CD8-positive, alpha-beta memory T cell (primary cell): ENCODE measurements around the gene FHAD1. TPM values are rescaled to one million over a fixed set of nuclear protein-coding genes. Genes with fewer than 3 reads are reported as not detected.

Experiments used
- CTCF ChIA-PET: fragments of 350-600 bp; sonication (Branson Sonifier 250); formaldehyde crosslinking; loops from one replicate; lab custom pipeline; 2021; ENCODE audit warnings: antibody characterized with exemption; lab: Charles Lee
- POLR2A ChIA-PET: fragments of 350-600 bp; sonication (Branson Sonifier 250); formaldehyde crosslinking; loops from one replicate; lab custom pipeline; 2021; ENCODE audit warnings: antibody characterized with exemption; lab: Charles Lee
- DNase-seq, 5 donors: peaks; one replicate each; pipeline versions ENCODE4 v3.0.0 to v3.0.0-alpha.2; 2020 to 2022; ENCODE audit warnings: mixed read lengths in 1 of 5
- H3K27ac ChIP-seq: one replicate; pipeline ENCODE4 v1.7.0; 2013; ENCODE audit warnings: low read depth, mild to moderate bottlenecking, low read length, moderate library complexity
- H3K27me3 ChIP-seq: 2 replicates; pipeline ENCODE4 v1.7.0; 2013; ENCODE audit warnings: low read length, mild to moderate bottlenecking; ENCODE audit not compliant: insufficient read depth, poor library complexity, severe bottlenecking
- H3K36me3 ChIP-seq: 2 replicates; pipeline ENCODE4 v1.7.0; 2013; ENCODE audit warnings: mild to moderate bottlenecking, low read length, moderate library complexity; ENCODE audit not compliant: insufficient read depth
- H3K4me1 ChIP-seq: 2 replicates; pipeline ENCODE4 v1.7.0; 2013; ENCODE audit warnings: mild to moderate bottlenecking, low read length, moderate library complexity; ENCODE audit not compliant: insufficient read depth
- H3K4me3 ChIP-seq: 2 replicates; pipeline ENCODE4 v1.7.0; 2013; ENCODE audit warnings: mild to moderate bottlenecking, low read length
- H3K9me3 ChIP-seq: 2 replicates; pipeline ENCODE4 v1.7.0; 2013; ENCODE audit warnings: mild to moderate bottlenecking, low read length
- H3K27ac Mint-ChIP-seq, 8 donors: one replicate each; pipeline ENCODE4 v1.8.0; 2020 to 2021; ENCODE audit warnings: mixed read lengths in 8 of 8, mild to moderate bottlenecking in 6 of 8, inconsistent platforms in 3 of 8, moderate library complexity in 3 of 8
- H3K27me3 Mint-ChIP-seq, 2 donors: one replicate each; pipeline ENCODE4 v1.8.0; 2020 to 2021; ENCODE audit warnings: mixed read lengths in 2 of 2, mild to moderate bottlenecking in 1 of 2, moderate library complexity in 1 of 2
- H3K36me3 Mint-ChIP-seq, 3 donors: one replicate each; pipeline ENCODE4 v1.8.0; 2020 to 2021; ENCODE audit warnings: mixed read lengths in 3 of 3, inconsistent platforms in 1 of 3, mild to moderate bottlenecking in 1 of 3
- H3K4me1 Mint-ChIP-seq, 3 donors: one replicate each; pipeline ENCODE4 v1.8.0; 2020 to 2021; ENCODE audit warnings: mixed read lengths in 3 of 3, inconsistent platforms in 1 of 3, mild to moderate bottlenecking in 1 of 3
- H3K4me3 Mint-ChIP-seq, 7 donors: one replicate each; pipeline ENCODE4 v1.8.0; 2020 to 2021; ENCODE audit warnings: mixed read lengths in 7 of 7, mild to moderate bottlenecking in 6 of 7, moderate library complexity in 4 of 7, inconsistent platforms in 2 of 7
- H3K9me3 Mint-ChIP-seq, 5 donors: one replicate each; pipeline ENCODE4 v1.8.0; 2020 to 2022; ENCODE audit warnings: mixed read lengths in 5 of 5, mild to moderate bottlenecking in 3 of 5, moderate library complexity in 2 of 5, inconsistent platforms in 1 of 5
- polyA plus RNA-seq: library from polyadenylated mRNA; unstranded; fragments of 300-500 nt; fragmentation: Illumina TruSeq; gene quantifications from one replicate; pipeline ENCODE4 v1.2.3, GENCODE V29; 2021
- total RNA-seq, 2 experiments: library from RNA; stranded (reverse); gene quantifications; one replicate each; pipeline ENCODE4 v1.2.3, GENCODE V29; 2021

Gene FHAD1
- total RNA-seq (not detected), polyA plus RNA-seq (not detected)

- peak within 1 kb of the TSS; percentile 7 to 90 (median 52) for H3K27ac Mint-ChIP-seq
- H3K4me3 ChIP-seq, result no peak within 1 kb of the TSS
- H3K4me1 ChIP-seq, result peaks cover 31% of the 10 kb centered on the region
- no peaks in the 10 kb centered on the region for H3K36me3 ChIP-seq
- no peaks in the 10 kb centered on the region for H3K9me3 ChIP-seq
- H3K36me3 Mint-ChIP-seq, result no peaks in the 10 kb centered on the region
- peaks cover 9% of the 10 kb centered on the region for H3K27me3 ChIP-seq
- CTCF ChIA-PET, result interaction anchor here (1.2 kb wide), 1 partner anchor 10 kb away, joined by 3 read pairs; no protein-coding TSS in a partner anchor
- H3K9me3 Mint-ChIP-seq, result peaks cover 0 to 4% (median 0%) of the 10 kb centered on the region in 5 donors
- H3K27ac ChIP-seq, result no peak within 1 kb of the TSS
- peak in 4 of 5 donors; percentile 20 to 55 (median 40) for DNase-seq
- POLR2A ChIA-PET, result no interaction called here
- peaks cover 17 to 59% of the 10 kb centered on the region in 2 donors for H3K27me3 Mint-ChIP-seq
- peaks cover 43 to 54% (median 49%) of the 10 kb centered on the region in 3 donors for H3K4me1 Mint-ChIP-seq
- H3K4me3 Mint-ChIP-seq, result peak within 1 kb of the TSS; percentile 55 to 86 (median 70)
These were observed at the start of gene FHAD1 for GRCh38 chr1:15246960-15247614. FHAD1 (plus strand) TSS chr1:15247223; CDS start chr1:15251785, 4,562 bp downstream.

GRCh38 chr1:15197591-15198447 lies 49.2 kb upstream of the FHAD1 start:
- Histone ChIP-seq H3K9me3 (no peaks in the 10 kb centered on the region), H3K4me3 (no peak overlapping the region), H3K27me3 (no peaks in the 10 kb centered on the region), H3K36me3 (no peaks in the 10 kb centered on the region), H3K4me1 (no peaks in the 10 kb centered on the region), H3K27ac (no peak overlapping the region)
- POLR2A ChIA-PET, result no interaction called here
- Mint-ChIP-seq H3K9me3 (no peaks in the 10 kb centered on the region), H3K27ac (no peak overlapping the region), H3K36me3 (no peaks in the 10 kb centered on the region), H3K4me3 (no peak overlapping the region), H3K4me1 (no peaks in the 10 kb centered on the region), H3K27me3 (peaks cover 5 to 10% of the 10 kb centered on the region in 2 donors)
- CTCF ChIA-PET, result no interaction called here
- no peak for DNase-seq

GRCh38 chr1:15198684-15199083 lies 48.3 kb upstream of the FHAD1 start:
- no peak overlapping the region for H3K27ac ChIP-seq
- Mint-ChIP-seq H3K36me3 (no peaks in the 10 kb centered on the region), H3K9me3 (no peaks in the 10 kb centered on the region)

GRCh38 chr1:15201221-15201620 lies 45.8 kb upstream of the FHAD1 start:
- no peak overlapping the region for H3K4me3 ChIP-seq
- ChIA-PET CTCF (no interaction called here), POLR2A (no interaction called here)
- Mint-ChIP-seq H3K27ac (no peak overlapping the region), H3K4me1 (no peaks in the 10 kb centered on the region), H3K27me3 (peaks cover 10 to 21% of the 10 kb centered on the region in 2 donors), H3K36me3 (no peaks in the 10 kb centered on the region), H3K4me3 (no peak overlapping the region), H3K9me3 (no peaks in the 10 kb centered on the region)
- H3K9me3 ChIP-seq, result no peaks in the 10 kb centered on the region
- H3K4me1 ChIP-seq, result no peaks in the 10 kb centered on the region
- H3K36me3 ChIP-seq, result no peaks in the 10 kb centered on the region
- no peaks in the 10 kb centered on the region for H3K27me3 ChIP-seq
- H3K27ac ChIP-seq, result no peak overlapping the region
- DNase-seq, result no peak

More at GRCh38 chr1:15198684-15199083, 48.3 kb upstream of the FHAD1 start:
- Histone ChIP-seq H3K4me3 (no peak overlapping the region), H3K9me3 (no peaks in the 10 kb centered on the region), H3K4me1 (no peaks in the 10 kb centered on the region), H3K27me3 (no peaks in the 10 kb centered on the region), H3K36me3 (no peaks in the 10 kb centered on the region)
- H3K27me3 Mint-ChIP-seq, result peaks cover 5 to 10% of the 10 kb centered on the region in 2 donors
- H3K4me1 Mint-ChIP-seq, result no peaks in the 10 kb centered on the region
- no peak overlapping the region for H3K27ac Mint-ChIP-seq
- ChIA-PET CTCF (no interaction called here), POLR2A (no interaction called here)
- H3K4me3 Mint-ChIP-seq, result no peak overlapping the region
- no peak for DNase-seq

GRCh38 chr1:15201849-15202551 lies 45.0 kb upstream of the FHAD1 start:
- Histone ChIP-seq H3K27ac (no peak overlapping the region), H3K9me3 (no peaks in the 10 kb centered on the region), H3K4me1 (no peaks in the 10 kb centered on the region), H3K4me3 (no peak overlapping the region), H3K36me3 (no peaks in the 10 kb centered on the region), H3K27me3 (no peaks in the 10 kb centered on the region)
- ChIA-PET POLR2A (no interaction called here), CTCF (no interaction called here)
- Mint-ChIP-seq H3K27ac (peak overlapping the region in 1 of 8 donors; percentile 14), H3K4me3 (no peak overlapping the region), H3K9me3 (no peaks in the 10 kb centered on the region), H3K36me3 (no peaks in the 10 kb centered on the region), H3K27me3 (peaks cover 14 to 26% of the 10 kb centered on the region in 2 donors), H3K4me1 (no peaks in the 10 kb centered on the region)
- no peak for DNase-seq

DNA sequence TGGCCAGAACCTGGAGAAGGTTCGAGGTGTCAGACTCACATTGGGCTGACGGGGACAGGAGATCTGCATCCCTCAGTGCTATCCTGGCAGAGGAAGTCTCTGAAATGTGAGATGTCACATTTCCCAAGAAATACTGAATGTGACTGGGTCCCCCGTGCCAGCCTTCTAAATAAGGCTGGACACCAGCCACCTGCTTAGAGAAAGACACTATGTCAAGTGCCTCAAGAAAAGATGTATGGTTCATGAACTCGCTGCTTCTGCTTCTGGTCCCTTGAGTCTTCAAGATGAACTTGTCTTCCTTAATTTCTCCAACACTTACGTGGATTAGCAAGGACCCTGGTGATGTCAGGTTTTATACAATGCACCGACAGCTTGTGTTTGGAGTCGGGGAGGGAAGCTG lies 42.1 kb upstream of the FHAD1 start:
- H3K36me3 Mint-ChIP-seq, result no peaks in the 10 kb centered on the region
- Histone ChIP-seq H3K27ac (no peak overlapping the region), H3K9me3 (no peaks in the 10 kb centered on the region), H3K36me3 (no peaks in the 10 kb centered on the region), H3K4me1 (no peaks in the 10 kb centered on the region), H3K4me3 (no peak overlapping the region), H3K27me3 (no peaks in the 10 kb centered on the region)
- H3K4me3 Mint-ChIP-seq, result no peak overlapping the region
- no peaks in the 10 kb centered on the region for H3K4me1 Mint-ChIP-seq
- no peaks in the 10 kb centered on the region for H3K9me3 Mint-ChIP-seq
- DNase-seq, result no peak
- ChIA-PET POLR2A (no interaction called here), CTCF (no interaction called here)
- peaks cover 18 to 29% of the 10 kb centered on the region in 2 donors for H3K27me3 Mint-ChIP-seq
- H3K27ac Mint-ChIP-seq, result peak overlapping the region in 1 of 8 donors; percentile 6

DNA sequence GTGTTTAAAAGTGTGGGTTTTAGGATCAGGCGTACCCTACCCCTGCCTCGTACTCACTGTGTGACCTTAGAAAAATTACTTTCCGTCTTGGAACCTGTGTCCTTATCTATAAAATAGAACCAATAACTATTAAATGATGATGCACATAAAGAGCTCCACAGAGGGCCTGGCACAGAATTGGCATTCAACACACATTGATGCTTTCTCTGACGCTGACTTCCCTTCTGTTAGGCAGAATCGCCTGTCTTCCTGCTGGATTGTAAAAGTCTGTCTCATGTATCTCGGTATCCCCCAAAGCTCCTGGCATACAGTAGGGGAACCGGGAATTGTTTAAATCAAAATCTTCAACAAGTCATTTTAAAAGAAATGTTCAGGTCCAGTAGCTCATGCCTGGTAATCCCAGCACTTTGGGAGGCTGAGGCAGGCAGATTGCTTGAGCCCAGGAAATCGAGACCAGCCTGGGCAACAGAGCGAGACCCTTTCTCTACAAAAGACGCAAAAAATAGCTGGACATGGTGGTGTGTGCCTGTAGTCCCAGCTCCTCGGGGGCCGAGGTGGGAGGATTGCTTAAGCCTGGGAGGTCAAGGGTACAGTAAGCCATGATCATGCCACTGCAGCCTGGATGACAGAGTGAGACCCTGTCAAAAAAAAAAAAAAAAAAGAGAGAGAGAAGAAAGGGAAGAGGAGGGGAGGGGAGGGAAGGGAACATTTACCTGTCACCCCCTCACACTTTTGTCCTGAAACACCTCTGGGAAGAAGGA lies 41.3 kb upstream of the FHAD1 start:
- H3K4me3 Mint-ChIP-seq, result no peak overlapping the region
- POLR2A ChIA-PET, result no interaction called here
- H3K27ac ChIP-seq, result no peak overlapping the region
- H3K4me1 ChIP-seq, result no peaks in the 10 kb centered on the region
- H3K27me3 ChIP-seq, result no peaks in the 10 kb centered on the region
- no peaks in the 10 kb centered on the region for H3K9me3 Mint-ChIP-seq
- CTCF ChIA-PET, result no interaction called here
- H3K36me3 ChIP-seq, result no peaks in the 10 kb centered on the region
- H3K9me3 ChIP-seq, result no peaks in the 10 kb centered on the region
- H3K27me3 Mint-ChIP-seq, result peaks cover 20 to 29% of the 10 kb centered on the region in 2 donors
- DNase-seq, result no peak
- no peak overlapping the region for H3K4me3 ChIP-seq
- H3K36me3 Mint-ChIP-seq, result no peaks in the 10 kb centered on the region
- peak overlapping the region in 1 of 8 donors; percentile 62 for H3K27ac Mint-ChIP-seq
- H3K4me1 Mint-ChIP-seq, result no peaks in the 10 kb centered on the region
